Ascending aorta (tissue), 2 donors: ENCODE results near the gene BSND. TPM values are rescaled to one million over a fixed set of nuclear protein-coding genes. Genes with fewer than 3 reads are reported as not detected.

Source experiments
- DNase-seq, 2 donors: peaks; one replicate each; pipeline ENCODE4 v3.0.0-alpha.2; 2019; ENCODE audit warnings: low spot score in 2 of 2
- H3K27ac ChIP-seq, 2 donors: fragments of 200-600 bp; sonication (generic); one replicate each; pipeline ENCODE4 v1.5.1; 2016 to 2017; ENCODE audit warnings: mild to moderate bottlenecking in 1 of 2
- H3K27me3 ChIP-seq: fragments of 200-600 bp; sonication (generic); one replicate; pipeline ENCODE4 v1.5.1; 2017
- H3K36me3 ChIP-seq, 2 donors: fragments of 200-600 bp; sonication (generic); one replicate each; pipeline ENCODE4 v1.5.1; 2016
- H3K4me1 ChIP-seq, 2 donors: fragments of 200-600 bp; sonication (generic); one replicate each; pipeline ENCODE4 v1.5.1; 2016 to 2017; ENCODE audit warnings: mild to moderate bottlenecking in 1 of 2
- H3K4me3 ChIP-seq, 2 donors: fragments of 200-600 bp; sonication (generic); one replicate each; pipeline ENCODE4 v1.5.1; 2016 to 2017; ENCODE audit warnings: mild to moderate bottlenecking in 1 of 2
- H3K9me3 ChIP-seq, 2 donors: fragments of 200-600 bp; sonication (generic); one replicate each; pipeline ENCODE4 v1.5.1; 2016
- intact Hi-C: fragments of 100-400 bp; cut with DNase I; formaldehyde crosslinking; loops from one replicate; pipeline ENCODE4 v1.15.1; 2023
- total RNA-seq: library from RNA; depleted of rRNA; stranded (reverse); fragments of >200 nt; gene quantifications from one replicate; pipeline ENCODE4 v1.1.0, GENCODE V29; 2016
- TF ChIP-seq, protein P1 (sequence below), 3 experiments: fragments of 200-600 bp in 2 of 3; fragments of 450-650 bp in 1 of 3; sonication (generic) in 2 of 3; IDR thresholded peaks; one replicate each; pipeline ENCODE4 v1.5.1; 2016 to 2019; ENCODE audit warnings: antibody characterized with exemption in 3 of 3, mild to moderate bottlenecking in 1 of 3, moderate library complexity in 1 of 3

BSND gene
- total RNA-seq, 1 donor from 2014 or later, result not detected

DNA sequence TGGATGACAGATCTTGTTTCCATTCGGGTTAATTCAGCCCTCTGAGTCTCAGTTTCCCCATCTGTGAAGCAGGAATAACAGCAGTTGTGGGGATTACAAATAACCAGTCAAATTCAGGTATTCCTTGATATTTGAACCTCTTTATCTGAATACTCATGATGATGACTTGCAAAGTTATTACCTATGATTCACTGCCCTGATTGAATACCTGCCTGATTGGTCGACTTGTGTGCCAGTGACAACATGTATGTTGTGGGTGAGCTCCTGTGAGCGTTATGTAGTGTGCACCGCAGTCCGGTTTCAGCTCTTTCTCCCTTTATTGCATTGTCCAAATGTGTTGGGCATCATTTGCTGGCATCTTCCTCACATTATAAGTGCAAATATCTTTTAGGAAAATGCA is 27.8 kb upstream of the BSND start:
- peaks cover 0 to 11% of the 10 kb centered on the region in 2 donors for H3K4me1 ChIP-seq
- TF ChIP-seq, protein P1, sequence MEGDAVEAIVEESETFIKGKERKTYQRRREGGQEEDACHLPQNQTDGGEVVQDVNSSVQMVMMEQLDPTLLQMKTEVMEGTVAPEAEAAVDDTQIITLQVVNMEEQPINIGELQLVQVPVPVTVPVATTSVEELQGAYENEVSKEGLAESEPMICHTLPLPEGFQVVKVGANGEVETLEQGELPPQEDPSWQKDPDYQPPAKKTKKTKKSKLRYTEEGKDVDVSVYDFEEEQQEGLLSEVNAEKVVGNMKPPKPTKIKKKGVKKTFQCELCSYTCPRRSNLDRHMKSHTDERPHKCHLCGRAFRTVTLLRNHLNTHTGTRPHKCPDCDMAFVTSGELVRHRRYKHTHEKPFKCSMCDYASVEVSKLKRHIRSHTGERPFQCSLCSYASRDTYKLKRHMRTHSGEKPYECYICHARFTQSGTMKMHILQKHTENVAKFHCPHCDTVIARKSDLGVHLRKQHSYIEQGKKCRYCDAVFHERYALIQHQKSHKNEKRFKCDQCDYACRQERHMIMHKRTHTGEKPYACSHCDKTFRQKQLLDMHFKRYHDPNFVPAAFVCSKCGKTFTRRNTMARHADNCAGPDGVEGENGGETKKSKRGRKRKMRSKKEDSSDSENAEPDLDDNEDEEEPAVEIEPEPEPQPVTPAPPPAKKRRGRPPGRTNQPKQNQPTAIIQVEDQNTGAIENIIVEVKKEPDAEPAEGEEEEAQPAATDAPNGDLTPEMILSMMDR (IDR thresholded peaks at IDR 0.05), result no peak
- DNase-seq, result peak in 1 of 2 donors; percentile 28
- H3K9me3 ChIP-seq, result no peaks in the 10 kb centered on the region
- intact Hi-C loops, result no loop called here
- no peaks in the 10 kb centered on the region for H3K36me3 ChIP-seq
- no peak overlapping the region for H3K27ac ChIP-seq
- no peak overlapping the region for H3K4me3 ChIP-seq
- no peaks in the 10 kb centered on the region for H3K27me3 ChIP-seq

DNA sequence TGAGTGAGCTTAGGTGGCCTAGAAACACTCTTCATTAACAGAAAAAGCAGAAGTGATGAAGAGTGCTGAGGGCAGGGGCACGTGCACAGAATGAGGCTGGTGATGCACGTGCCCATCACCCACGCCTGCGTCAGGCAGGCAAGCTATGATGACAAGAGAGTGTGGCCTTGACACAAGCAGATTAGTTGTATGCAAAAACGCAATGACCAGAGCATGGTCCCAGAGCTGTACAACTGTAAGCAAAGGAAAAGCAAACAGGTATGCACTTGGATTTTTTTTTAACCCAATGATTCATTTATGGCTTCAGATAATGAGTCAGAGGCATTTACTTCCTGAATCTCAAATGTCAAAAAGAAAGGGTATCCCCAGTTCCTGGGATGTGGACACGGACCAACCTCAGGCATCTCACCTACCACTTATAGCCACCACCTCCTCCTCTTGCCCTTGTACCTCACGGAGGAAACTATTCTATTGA is 27.4 kb upstream of the BSND start:
- Histone ChIP-seq H3K36me3 (no peaks in the 10 kb centered on the region), H3K27me3 (no peaks in the 10 kb centered on the region), H3K9me3 (no peaks in the 10 kb centered on the region), H3K4me3 (no peak overlapping the region), H3K4me1 (peaks cover 0 to 11% of the 10 kb centered on the region in 2 donors), H3K27ac (no peak overlapping the region)
- TF ChIP-seq, protein P1 (IDR thresholded peaks at IDR 0.05), result no peak
- intact Hi-C loops, result no loop called here
- DNase-seq, result peak in 1 of 2 donors; percentile 22

DNA sequence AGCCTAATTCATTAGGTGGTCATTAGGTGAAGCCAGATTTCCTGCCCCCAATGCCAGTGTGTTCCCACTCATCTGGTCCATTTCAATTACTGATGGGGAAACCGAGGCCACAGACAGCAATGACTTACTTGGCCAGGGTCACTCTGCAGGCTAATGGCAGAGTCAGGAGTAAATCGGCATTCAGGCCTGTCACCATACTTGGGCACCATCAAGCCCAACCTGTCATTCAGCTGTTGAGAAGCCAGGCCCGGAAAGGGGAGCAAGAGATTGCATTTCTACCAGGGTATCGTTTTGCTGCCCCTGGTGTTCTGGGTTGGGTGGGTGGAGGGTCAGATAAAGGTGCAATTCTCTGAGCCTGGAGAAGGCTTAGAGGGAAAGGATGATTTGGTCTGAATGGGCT is 26.3 kb upstream of the BSND start:
- H3K27ac ChIP-seq, result peak overlapping the region; percentile 77 to 83

DNA sequence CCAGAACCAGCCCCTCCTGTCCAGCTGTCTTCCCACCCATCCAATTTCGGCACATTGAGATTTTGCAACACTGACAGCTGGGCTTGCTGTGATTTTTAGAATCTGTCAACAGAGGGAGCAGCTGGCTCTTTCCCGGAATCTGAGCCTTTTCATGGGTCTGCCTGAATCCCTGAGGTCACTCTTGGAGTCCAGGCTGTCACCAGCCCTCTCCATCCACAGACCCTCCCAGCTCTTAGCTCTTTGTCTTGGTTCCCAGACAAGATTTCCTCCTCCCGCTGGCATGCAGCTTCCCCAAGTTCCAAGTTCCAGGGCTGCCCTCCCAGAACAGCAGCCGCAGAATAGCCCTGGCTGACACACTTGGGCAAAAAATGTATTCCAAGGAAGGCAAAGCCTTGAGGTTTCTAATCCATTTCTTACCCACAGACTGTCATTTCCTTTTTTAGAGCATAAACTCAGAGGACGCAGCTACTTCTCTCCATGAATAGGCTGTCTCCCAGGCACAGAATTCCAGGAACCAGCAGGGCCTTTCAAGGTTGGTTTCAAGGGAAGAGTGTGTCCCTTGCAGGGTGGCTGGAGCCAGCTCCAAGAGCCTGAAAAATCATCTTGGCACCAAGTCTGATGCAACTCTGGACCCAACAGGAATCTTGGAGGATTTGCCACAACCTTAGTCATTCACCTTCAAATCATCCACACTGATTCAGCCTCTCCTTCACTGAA is 25.4 kb upstream of the BSND start:
- no peaks in the 10 kb centered on the region for H3K9me3 ChIP-seq
- TF ChIP-seq, protein P1 (IDR thresholded peaks at IDR 0.05), result peak in 2 of 3 experiments; percentile 42 to 47
- no peaks in the 10 kb centered on the region for H3K27me3 ChIP-seq
- intact Hi-C loops, result loop anchor here (1.0 kb wide), 1 partner anchor 23 kb away; no protein-coding TSS in a partner anchor
- H3K4me1 ChIP-seq, result peaks cover 0 to 15% of the 10 kb centered on the region in 2 donors
- no peaks in the 10 kb centered on the region for H3K36me3 ChIP-seq
- DNase-seq, result peak in 1 of 2 donors; percentile 84
- peak overlapping the region; percentile 77 to 83 for H3K27ac ChIP-seq
- peak overlapping the region in 1 of 2 donors; percentile 1 for H3K4me3 ChIP-seq

More for the DNA sequence above, 26.3 kb upstream of the BSND start:
- TF ChIP-seq, protein P1 (IDR thresholded peaks at IDR 0.05), result no peak
- H3K27me3 ChIP-seq, result no peaks in the 10 kb centered on the region
- H3K9me3 ChIP-seq, result no peaks in the 10 kb centered on the region
- DNase-seq, result peak in 1 of 2 donors; percentile 39
- H3K36me3 ChIP-seq, result no peaks in the 10 kb centered on the region
- peaks cover 0 to 15% of the 10 kb centered on the region in 2 donors for H3K4me1 ChIP-seq
- intact Hi-C loops, result no loop called here
- peak overlapping the region in 1 of 2 donors; percentile 1 for H3K4me3 ChIP-seq

DNA sequence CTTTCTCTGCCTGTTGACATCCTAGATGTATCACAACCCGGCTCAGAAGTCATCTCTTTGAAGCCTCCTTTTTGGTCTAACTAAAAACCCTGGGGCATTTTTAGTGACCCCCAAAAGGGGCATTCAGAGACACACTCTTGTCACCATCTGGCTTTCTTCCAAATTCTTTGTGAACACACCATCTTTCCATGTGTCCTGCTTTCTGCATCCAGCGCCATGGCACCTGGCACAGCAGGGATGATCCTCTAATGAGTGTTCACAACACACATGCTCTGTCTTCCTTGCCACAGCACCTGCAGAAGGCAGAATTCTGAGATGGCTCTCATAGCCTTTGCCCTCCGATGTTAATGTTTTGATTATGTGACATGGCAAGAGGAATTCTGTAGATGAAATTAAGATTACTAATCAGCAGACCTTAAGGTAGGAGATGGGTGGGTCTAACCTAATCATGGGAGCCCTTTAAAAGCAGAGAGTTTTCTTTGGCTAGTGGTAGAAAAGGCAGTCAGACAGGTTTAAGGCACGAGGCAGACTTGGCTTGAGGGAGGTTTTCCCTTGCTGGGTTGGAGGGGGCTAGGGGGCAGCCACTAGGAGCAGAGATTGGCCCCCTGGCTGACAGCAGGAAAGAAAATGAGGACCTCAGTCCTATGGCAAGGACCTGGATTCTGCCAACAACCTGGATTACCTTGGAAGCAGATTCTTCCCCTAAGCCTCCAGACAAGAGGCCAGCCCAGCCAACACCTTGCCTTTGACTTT is 23.2 kb upstream of the BSND start:
- TF ChIP-seq, protein P1 (IDR thresholded peaks at IDR 0.05), result no peak
- Histone ChIP-seq H3K36me3 (no peaks in the 10 kb centered on the region), H3K27me3 (no peaks in the 10 kb centered on the region), H3K4me3 (no peak overlapping the region), H3K27ac (no peak overlapping the region), H3K9me3 (no peaks in the 10 kb centered on the region), H3K4me1 (peaks cover 0 to 20% of the 10 kb centered on the region in 2 donors)
- intact Hi-C loops, result no loop called here
- peak in 1 of 2 donors; percentile 16 for DNase-seq
